Ovary (tissue), 9 donors: ENCODE data around the gene HUWE1. TPM values are rescaled to one million over a fixed set of nuclear protein-coding genes. Genes with fewer than 3 reads are reported as not detected.

Source experiments
- DNase-seq, 5 donors: peaks; one replicate each; pipeline ENCODE4 v3.0.0-alpha.2; 2019 to 2020
- H3K27ac ChIP-seq, 2 donors: fragments of 200-600 bp; one replicate each; pipeline versions ENCODE4 v1.5.1 to v1.8.0; 2019 to 2022
- H3K27me3 ChIP-seq: fragments of 200-600 bp; one replicate; pipeline ENCODE4 v1.8.0; 2022
- H3K36me3 ChIP-seq: fragments of 200-600 bp; sonication (generic); one replicate; pipeline ENCODE4 v1.5.1; 2019
- H3K4me1 ChIP-seq: one replicate; pipeline ENCODE4 v1.8.1; 2013; ENCODE audit warnings: mild to moderate bottlenecking, moderate library complexity; ENCODE audit not compliant: insufficient read depth
- H3K4me3 ChIP-seq: fragments of 200-600 bp; sonication (generic); one replicate; pipeline ENCODE4 v1.5.1; 2017
- H3K9me3 ChIP-seq, 2 donors: fragments of 200-600 bp in 1 of 2; sonication (generic) in 1 of 2; one replicate each; pipeline versions ENCODE4 v1.5.1 to v1.8.1; 2013 to 2019; ENCODE audit warnings: mild to moderate bottlenecking in 1 of 2, moderate library complexity in 1 of 2
- EP300 ChIP-seq: sonication (generic); formaldehyde crosslinking; IDR thresholded peaks from one replicate; pipeline ENCODE4 v1.6.1; 2017; ENCODE audit warnings: antibody characterized with exemption
- POLR2A ChIP-seq: fragments of 450-650 bp; IDR thresholded peaks from one replicate; pipeline ENCODE4 v1.6.1; 2017; ENCODE audit warnings: antibody characterized with exemption, mild to moderate bottlenecking, moderate library complexity
- whole genome bisulfite sequencing, 3 donors: extraction: QIAGEN DNeasy Blood & Tissue Kit in 1 of 3; methylation state at CpG; one replicate each; pipeline versions ENCODE4 v1.1.5 to v1.1.7; 2013 to 2017; 5-methylcytosine and 5-hydroxymethylcytosine counted together
- intact Hi-C, 4 donors: fragments of 100-400 bp; cut with DNase I; formaldehyde crosslinking; loops; one replicate each; pipeline versions ENCODE4 v1.11.0 to v1.15.1; 2022 to 2023
- polyA plus RNA-seq, 2 donors: library from polyadenylated mRNA; stranded (reverse); fragments of 200-250 nt in 1 of 2; fragments of 350-450 nt in 1 of 2; fragmentation: Illumina TruSeq in 1 of 2; extraction: RNeasy Lipid Tissue Mini Kit (QIAGEN cat#74804) in 1 of 2; gene quantifications; one replicate each; pipeline ENCODE4 v1.2.3, GENCODE V29; 2013 to 2014
- total RNA-seq, 7 donors: library from RNA; depleted of rRNA in 2 of 7; stranded (reverse); fragments of >200 nt in 2 of 7; fragmentation: NEBNext Ultra II Directional in 3 of 7; extraction: Animal tissue kit (Norgen Biotek cat#: 25700) in 3 of 7; gene quantifications; one replicate each; pipeline versions ENCODE4 v1.1.0 to v1.2.4, GENCODE V29; 2016 to 2023
- TF ChIP-seq, protein P1 (sequence below), 3 donors: fragments of 450-650 bp in 2 of 3; fragments of 200-600 bp in 1 of 3; IDR thresholded peaks; one replicate each; pipeline versions ENCODE4 v1.5.1 to v1.8.0; 2016 to 2022; ENCODE audit warnings: antibody characterized with exemption in 3 of 3, mild to moderate bottlenecking in 1 of 3
- donor health status: DM: no; HTN: no; CAD: no; lungs with moderate emphysema.
- donor health status: DM: no; HTN: no; CAD: no.
- donor health status: Bipolar disorder and iron deficiency.
- donor health status: DM: yes; HTN: yes; CAD: no.
- donor health status: DM: no; HTN: no; CAD: no.
- donor health status: DM: yes; HTN: yes; CAD: no.

HUWE1 gene
- total and polyA plus RNA-seq, 9 donors = 58.2 to 198 (median 188) TPM

DNA sequence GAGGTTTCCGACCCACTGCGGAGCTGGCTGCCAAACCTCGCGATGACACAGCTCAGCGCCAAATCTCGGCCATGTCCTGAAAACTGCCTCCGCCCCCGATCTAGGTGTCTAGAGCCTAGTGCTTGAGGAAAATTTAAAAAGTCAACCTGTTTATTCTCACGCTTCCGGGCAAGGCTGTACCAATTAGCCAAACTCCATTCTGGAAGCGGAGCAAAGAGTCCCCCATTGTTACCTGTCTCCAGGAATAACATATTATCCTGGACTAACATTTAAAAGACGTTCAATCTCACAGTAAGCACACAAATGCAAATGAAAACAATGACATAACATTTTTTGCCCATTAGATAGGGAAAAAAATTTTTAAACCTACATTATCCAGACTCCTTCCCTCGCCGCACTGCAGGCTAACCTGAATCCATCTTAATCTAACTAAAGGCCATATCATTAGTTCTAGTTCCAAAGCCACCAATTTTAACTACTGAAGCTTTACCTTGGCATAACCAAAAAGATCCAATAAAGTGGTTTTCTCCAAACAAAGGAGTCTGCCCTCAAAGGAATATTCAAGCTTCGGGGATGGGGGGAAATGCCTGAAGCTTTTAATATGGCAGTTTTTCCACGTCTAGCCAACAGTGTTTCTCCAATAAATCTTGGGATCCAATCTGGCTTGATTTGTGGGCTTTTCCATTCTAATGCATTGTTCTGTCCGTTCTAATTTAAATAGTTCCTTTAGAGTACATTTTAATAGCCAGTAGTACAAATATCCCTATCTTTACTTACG is 1.9 kb downstream of the HUWE1 start:
- intact Hi-C loops = no loop called here
- Histone ChIP-seq H3K27me3 (no peaks in the 10 kb centered on the region), H3K4me1 (no peaks in the 10 kb centered on the region), H3K4me3 (peak overlapping the region; percentile 55), H3K27ac (no peak overlapping the region), H3K9me3 (no peaks in the 10 kb centered on the region), H3K36me3 (no peaks in the 10 kb centered on the region)
- 32 to 38% (median 36%) methylated on average over 18 of the region's 18 CpGs for WGBS, 3 donors
- no peak for DNase-seq
- no peak for TF ChIP-seq POLR2A
- TF ChIP-seq EP300 = no peak
- TF ChIP-seq, protein P1, sequence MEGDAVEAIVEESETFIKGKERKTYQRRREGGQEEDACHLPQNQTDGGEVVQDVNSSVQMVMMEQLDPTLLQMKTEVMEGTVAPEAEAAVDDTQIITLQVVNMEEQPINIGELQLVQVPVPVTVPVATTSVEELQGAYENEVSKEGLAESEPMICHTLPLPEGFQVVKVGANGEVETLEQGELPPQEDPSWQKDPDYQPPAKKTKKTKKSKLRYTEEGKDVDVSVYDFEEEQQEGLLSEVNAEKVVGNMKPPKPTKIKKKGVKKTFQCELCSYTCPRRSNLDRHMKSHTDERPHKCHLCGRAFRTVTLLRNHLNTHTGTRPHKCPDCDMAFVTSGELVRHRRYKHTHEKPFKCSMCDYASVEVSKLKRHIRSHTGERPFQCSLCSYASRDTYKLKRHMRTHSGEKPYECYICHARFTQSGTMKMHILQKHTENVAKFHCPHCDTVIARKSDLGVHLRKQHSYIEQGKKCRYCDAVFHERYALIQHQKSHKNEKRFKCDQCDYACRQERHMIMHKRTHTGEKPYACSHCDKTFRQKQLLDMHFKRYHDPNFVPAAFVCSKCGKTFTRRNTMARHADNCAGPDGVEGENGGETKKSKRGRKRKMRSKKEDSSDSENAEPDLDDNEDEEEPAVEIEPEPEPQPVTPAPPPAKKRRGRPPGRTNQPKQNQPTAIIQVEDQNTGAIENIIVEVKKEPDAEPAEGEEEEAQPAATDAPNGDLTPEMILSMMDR (IDR thresholded peaks at IDR 0.05) = no peak

DNA sequence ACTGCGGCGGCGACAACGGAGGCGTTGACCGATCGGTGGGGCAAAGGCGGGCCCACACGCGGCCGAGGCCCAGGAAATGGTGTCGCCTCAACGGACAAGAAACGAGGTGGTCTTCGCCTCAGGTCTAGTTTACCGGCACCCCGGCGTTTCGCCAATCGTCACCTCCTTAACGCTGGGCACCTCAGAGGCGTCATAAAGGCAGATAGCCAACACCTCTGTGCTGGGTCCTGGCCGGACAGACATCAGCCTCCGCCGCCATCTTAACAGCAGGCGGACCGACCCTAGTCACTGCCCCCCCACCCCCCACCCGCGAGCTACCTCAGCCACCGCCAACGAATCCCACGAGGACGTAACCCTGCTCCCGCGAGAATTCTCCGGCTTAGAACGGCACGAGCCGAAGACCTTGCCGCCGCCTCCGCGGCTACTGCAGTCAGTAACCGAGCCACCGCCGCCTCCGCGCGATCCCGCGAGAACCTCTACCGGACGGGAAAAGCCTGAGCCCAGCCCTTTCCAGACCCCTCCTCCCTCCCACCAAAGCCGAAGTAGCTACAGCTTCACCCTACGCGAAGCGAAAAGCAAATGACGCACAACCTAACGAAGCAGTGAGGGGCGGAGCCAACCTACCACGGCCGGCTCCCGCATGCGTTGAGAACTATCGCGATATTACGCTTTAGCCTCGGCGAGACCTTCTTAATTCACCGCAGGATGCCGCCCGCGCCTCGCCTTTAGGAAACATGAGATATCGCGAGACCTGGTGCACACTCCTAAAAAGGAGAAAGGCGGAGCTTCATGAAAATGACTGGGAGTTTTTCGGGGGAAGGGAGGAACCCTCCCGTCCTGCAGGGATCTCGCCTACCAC is 2.7 kb downstream of the HUWE1 start:
- Histone ChIP-seq H3K27ac (peak overlapping the region; percentile 68 to 81), H3K4me1 (no peaks in the 10 kb centered on the region), H3K36me3 (no peaks in the 10 kb centered on the region), H3K9me3 (no peaks in the 10 kb centered on the region), H3K27me3 (no peaks in the 10 kb centered on the region), H3K4me3 (peak overlapping the region; percentile 55)
- DNase-seq = peak; percentile 91 to 95 (median 92)
- intact Hi-C loops = no loop called here
- WGBS, 3 donors = 36 to 54% (median 51%) methylated on average over 72 to 80 of the region's 80 CpGs
- TF ChIP-seq POLR2A = peak; percentile 76
- no peak for TF ChIP-seq EP300
- TF ChIP-seq, protein P1 (IDR thresholded peaks at IDR 0.05) = no peak

DNA sequence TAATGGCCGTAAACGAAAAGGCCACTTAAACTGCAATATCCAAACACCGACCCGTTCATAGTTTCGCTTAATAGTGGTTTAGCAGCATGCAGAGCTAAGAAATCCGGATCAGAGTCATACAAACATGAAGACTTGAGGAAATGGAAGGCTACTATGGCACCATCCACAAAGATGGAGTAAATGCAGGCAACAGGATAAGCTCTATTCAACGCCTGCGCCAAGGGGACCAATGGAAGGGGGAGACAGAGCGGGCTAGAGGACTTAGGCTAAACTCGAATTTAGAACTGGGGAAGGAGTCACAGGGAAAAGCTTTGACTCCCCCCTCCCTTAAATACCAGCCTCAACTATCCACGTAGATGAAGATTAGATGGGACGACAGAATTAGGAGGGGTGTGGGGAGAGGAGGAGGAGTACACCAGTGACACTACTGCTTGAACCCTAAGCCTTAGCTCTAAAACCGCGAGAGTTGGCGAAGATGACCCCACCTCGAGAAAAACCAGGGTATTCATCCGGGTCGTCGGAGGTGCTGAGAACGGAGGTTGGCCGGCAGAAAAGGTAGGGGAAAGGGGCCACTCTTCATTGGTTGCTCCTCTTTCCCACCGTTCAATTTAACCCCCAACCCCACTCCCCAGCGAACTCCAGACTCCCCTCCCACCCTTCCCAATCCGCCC is 3.5 kb downstream of the HUWE1 start:
- 30 to 45% (median 40%) methylated on average over 24 of the region's 24 CpGs for WGBS, 3 donors
- TF ChIP-seq, protein P1 (IDR thresholded peaks at IDR 0.05) = no peak
- no peak for TF ChIP-seq POLR2A
- no peak for TF ChIP-seq EP300
- H3K4me1 ChIP-seq = no peaks in the 10 kb centered on the region
- H3K27me3 ChIP-seq = no peaks in the 10 kb centered on the region
- DNase-seq = peak in 1 of 5 donors; percentile 44
- no peaks in the 10 kb centered on the region for H3K9me3 ChIP-seq
- H3K27ac ChIP-seq = peak overlapping the region; percentile 68 to 81
- H3K4me3 ChIP-seq = peak overlapping the region; percentile 55
- intact Hi-C loops = no loop called here
- H3K36me3 ChIP-seq = no peaks in the 10 kb centered on the region

DNA sequence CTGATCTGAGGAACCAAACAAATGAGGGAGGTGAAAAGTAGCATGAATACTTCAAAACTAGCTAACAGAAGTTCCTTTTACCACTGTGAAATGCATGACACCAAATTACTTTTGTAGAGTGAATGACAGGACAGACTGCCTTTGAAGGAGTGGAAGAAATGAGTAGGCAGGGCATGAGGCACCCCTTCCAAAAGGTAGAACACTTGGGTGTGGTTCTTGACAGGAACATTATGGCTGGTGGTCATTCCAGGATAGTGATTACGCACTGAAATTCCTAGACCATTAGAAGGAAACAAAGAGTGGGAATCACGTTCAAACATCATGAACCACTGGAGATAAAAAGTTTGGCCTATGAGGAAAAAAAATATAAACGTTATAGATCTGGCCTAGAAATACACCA is 4.9 kb downstream of the HUWE1 start:
- TF ChIP-seq EP300 = no peak
- TF ChIP-seq, protein P1 (IDR thresholded peaks at IDR 0.05) = no peak
- TF ChIP-seq POLR2A = no peak
- Histone ChIP-seq H3K36me3 (no peaks in the 10 kb centered on the region), H3K9me3 (no peaks in the 10 kb centered on the region), H3K4me3 (no peak overlapping the region), H3K4me1 (no peaks in the 10 kb centered on the region), H3K27ac (no peak overlapping the region), H3K27me3 (no peaks in the 10 kb centered on the region)
- intact Hi-C loops = no loop called here
- 49 to 58% (median 51%) methylated on average over 3 of the region's 3 CpGs for WGBS, 3 donors
- DNase-seq = no peak
